OCI-LY7 (cell line): Measurements from ENCODE around the gene PANK2. TPM values are rescaled to one million over a fixed set of nuclear protein-coding genes. Genes with fewer than 3 reads are reported as not detected.

Experiments
- BruUV-seq: library from RNA; stranded (reverse); fragments of 400-500 nt; replicated peaks from 2 replicates; lab custom pipeline; 2021; lab: Mats Ljungman, UMichigan
- CTCF ChIA-PET: fragments of 300-600 bp; sonication (Branson Sonifier 250); formaldehyde crosslinking; loops from one replicate; lab custom pipeline; 2022; ENCODE audit warnings: antibody characterized with exemption; ENCODE audit not compliant: unreplicated experiment; lab: Charles Lee
- POLR2A ChIA-PET: fragments of 300-600 bp; sonication (Branson Sonifier 250); formaldehyde crosslinking; loops from one replicate; lab custom pipeline; 2022; ENCODE audit warnings: antibody characterized with exemption; lab: Charles Lee
- DNase-seq: peaks from one replicate; pipeline ENCODE4 v3.0.0-alpha.2; 2015; ENCODE audit warnings: low spot score
- H2AFZ ChIP-seq: fragments of 200-600 bp; sonication (generic), shearing (Covaris generic); 2 replicates; pipeline ENCODE4 v1.6.1; 2014; ENCODE audit warnings: mild to moderate bottlenecking, antibody characterized with exemption, low read length, moderate library complexity
- H3K27ac ChIP-seq: fragments of 200-600 bp; sonication (generic); 2 replicates; pipeline ENCODE4 v1.5.1; 2014; ENCODE audit warnings: mixed run types, low read depth, mild to moderate bottlenecking, moderate library complexity, low read length, inconsistent platforms; ENCODE audit not compliant: poor library complexity, severe bottlenecking
- H3K36me3 ChIP-seq: fragments of 200-600 bp; sonication (generic); 2 replicates; pipeline ENCODE4 v1.6.1; 2014; ENCODE audit warnings: mild to moderate bottlenecking, antibody characterized with exemption, low read length, moderate library complexity, mixed read lengths; ENCODE audit not compliant: insufficient read depth
- H3K4me1 ChIP-seq: fragments of 200-600 bp; sonication (generic); 2 replicates; pipeline ENCODE4 v1.5.1; 2014; ENCODE audit warnings: mild to moderate bottlenecking, low read length; ENCODE audit not compliant: insufficient read depth, poor library complexity, severe bottlenecking
- H3K4me2 ChIP-seq: fragments of 200-600 bp; sonication (generic); 2 replicates; pipeline ENCODE4 v1.6.1; 2014; ENCODE audit warnings: mild to moderate bottlenecking, low read length
- H3K4me3 ChIP-seq: fragments of 200-600 bp; sonication (generic); 2 replicates; pipeline ENCODE4 v1.5.1; 2014; ENCODE audit warnings: mild to moderate bottlenecking, low read depth, low read length; ENCODE audit not compliant: poor library complexity, severe bottlenecking
- H3K79me2 ChIP-seq: fragments of 200-600 bp; sonication (generic); 2 replicates; pipeline ENCODE4 v1.6.1; 2016; ENCODE audit warnings: low read depth, mild to moderate bottlenecking, low read length, moderate library complexity, mixed read lengths; ENCODE audit not compliant: insufficient read depth
- H3K9me2 ChIP-seq: fragments of 200-600 bp; sonication (generic); 2 replicates; pipeline ENCODE4 v1.6.1; 2016; ENCODE audit warnings: mild to moderate bottlenecking, low read length, mixed read lengths; ENCODE audit not compliant: insufficient read depth
- H3K9me3 ChIP-seq: fragments of 200-600 bp; sonication (generic); 2 replicates; pipeline ENCODE4 v1.6.1; 2014; ENCODE audit warnings: mild to moderate bottlenecking, mixed run types, low read length, mixed read lengths
- H4K20me1 ChIP-seq: fragments of 200-600 bp; sonication (generic); 2 replicates; pipeline ENCODE4 v1.6.1; 2014; ENCODE audit warnings: mild to moderate bottlenecking, antibody characterized with exemption, low read length, moderate library complexity, mixed read lengths; ENCODE audit not compliant: insufficient read depth
- EZH2phosphoT487 ChIP-seq: fragments of 200-600 bp; sonication (generic); IDR thresholded peaks from 2 replicates; pipeline ENCODE4 v1.6.1; 2018; ENCODE audit warnings: low read depth, borderline replicate concordance, mild to moderate bottlenecking, mixed run types, antibody characterized with exemption, low read length, moderate library complexity, mixed read lengths
- intact Hi-C: fragments of 100-400 bp; cut with micrococcal nuclease; formaldehyde crosslinking; loops from one replicate; pipeline ENCODE4 v1.10.0; 2022; ENCODE audit not compliant: unreplicated experiment
- total RNA-seq, 2 experiments: library from RNA; depleted of rRNA in 1 of 2; stranded (reverse); fragments of >200 nt in 1 of 2; shearing (Covaris generic) in 1 of 2; gene quantifications; 2 replicates each; pipeline ENCODE4 v1.2.3, GENCODE V29; 2014 to 2022
- TF ChIP-seq, protein P1 (sequence below): fragments of 200-600 bp; sonication (generic); conservative IDR thresholded peaks from 2 replicates; pipeline ENCODE4 v1.5.1; 2014; ENCODE audit warnings: mild to moderate bottlenecking, antibody characterized with exemption, low read length, moderate library complexity, mixed read lengths

PANK2 gene
- total RNA-seq, 2 experiments from 2014 or later, result 40.9 to 66.6 TPM

DNA sequence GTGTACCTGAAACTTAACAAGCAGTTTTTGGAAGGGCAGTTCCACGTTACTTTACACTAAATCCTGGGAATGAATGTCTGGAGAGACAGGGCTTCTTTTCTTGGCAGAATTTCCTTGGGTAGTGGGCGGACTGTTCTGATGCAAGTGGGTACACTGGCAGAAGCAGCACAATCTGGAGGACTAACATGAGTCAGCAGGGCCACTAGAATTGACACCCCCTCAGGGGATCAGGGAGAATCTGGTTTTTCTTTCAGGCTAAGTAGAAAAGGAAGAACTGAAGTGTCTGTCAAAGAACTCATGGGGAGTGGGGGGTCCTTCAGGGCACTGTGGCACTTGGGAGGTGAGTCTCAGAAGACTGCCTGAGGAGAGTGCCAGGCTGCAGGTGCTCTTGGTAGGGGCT is 34.6 kb downstream of the PANK2 start:
- Histone ChIP-seq H3K9me2 (no peaks in the 10 kb centered on the region), H3K4me1 (peaks cover 15% of the 10 kb centered on the region), H3K4me3 (no peak overlapping the region), H3K9me3 (no peaks in the 10 kb centered on the region), H4K20me1 (0 out of 2 replicates have a peak, but pooled peaks cover 5% of the 10 kb centered on the region), H3K4me2 (no peak overlapping the region), H2AFZ (no peak overlapping the region), H3K27ac (no peak overlapping the region), H3K79me2 (peaks cover 12% of the 10 kb centered on the region; the same call in 1 of the 2 replicates), H3K36me3 (peaks cover 74% of the 10 kb centered on the region)
- BruUV-seq, result no TSS peak
- POLR2A ChIA-PET, result interaction anchor here (1.9 kb wide), 1 partner anchor 31 kb away, joined by 4 read pairs; no protein-coding TSS in a partner anchor
- CTCF ChIA-PET, result no interaction called here
- TF ChIP-seq, protein P1, sequence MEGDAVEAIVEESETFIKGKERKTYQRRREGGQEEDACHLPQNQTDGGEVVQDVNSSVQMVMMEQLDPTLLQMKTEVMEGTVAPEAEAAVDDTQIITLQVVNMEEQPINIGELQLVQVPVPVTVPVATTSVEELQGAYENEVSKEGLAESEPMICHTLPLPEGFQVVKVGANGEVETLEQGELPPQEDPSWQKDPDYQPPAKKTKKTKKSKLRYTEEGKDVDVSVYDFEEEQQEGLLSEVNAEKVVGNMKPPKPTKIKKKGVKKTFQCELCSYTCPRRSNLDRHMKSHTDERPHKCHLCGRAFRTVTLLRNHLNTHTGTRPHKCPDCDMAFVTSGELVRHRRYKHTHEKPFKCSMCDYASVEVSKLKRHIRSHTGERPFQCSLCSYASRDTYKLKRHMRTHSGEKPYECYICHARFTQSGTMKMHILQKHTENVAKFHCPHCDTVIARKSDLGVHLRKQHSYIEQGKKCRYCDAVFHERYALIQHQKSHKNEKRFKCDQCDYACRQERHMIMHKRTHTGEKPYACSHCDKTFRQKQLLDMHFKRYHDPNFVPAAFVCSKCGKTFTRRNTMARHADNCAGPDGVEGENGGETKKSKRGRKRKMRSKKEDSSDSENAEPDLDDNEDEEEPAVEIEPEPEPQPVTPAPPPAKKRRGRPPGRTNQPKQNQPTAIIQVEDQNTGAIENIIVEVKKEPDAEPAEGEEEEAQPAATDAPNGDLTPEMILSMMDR, result no peak
- TF ChIP-seq EZH2phosphoT487, result no peak
- intact Hi-C loops, result no loop called here
- DNase-seq, result no peak

GRCh38 chr20:3924304-3925112 is 35.3 kb downstream of the PANK2 start:
- Histone ChIP-seq H3K4me3 (no peak overlapping the region), H3K36me3 (peaks cover 67% of the 10 kb centered on the region), H3K79me2 (peaks cover 5% of the 10 kb centered on the region; the same call in 1 of the 2 replicates), H3K4me1 (peaks cover 15% of the 10 kb centered on the region), H3K27ac (no peak overlapping the region), H4K20me1 (0 out of 2 replicates have a peak, but pooled peaks cover 5% of the 10 kb centered on the region), H3K9me3 (no peaks in the 10 kb centered on the region), H3K9me2 (no peaks in the 10 kb centered on the region), H2AFZ (no peak overlapping the region), H3K4me2 (no peak overlapping the region)
- DNase-seq, result no peak
- TF ChIP-seq EZH2phosphoT487, result no peak
- TF ChIP-seq, protein P1, result no peak
- intact Hi-C loops, result no loop called here
- ChIA-PET CTCF (no interaction called here), POLR2A (interaction anchor here (1.9 kb wide), 1 partner anchor 31 kb away, joined by 4 read pairs; no protein-coding TSS in a partner anchor)
- BruUV-seq, result no TSS peak
